Measurements from ENCODE around the gene MPND. TPM values are rescaled to one million over a fixed set of nuclear protein-coding genes. Genes with fewer than 3 reads are reported as not detected.

Gene MPND
- total RNA-seq, 1 experiment from 2014 or later: 7.2 TPM

- Mint-ChIP-seq H3K4me1 (ENCODE audit: insufficient read depth, unreplicated experiment) (peaks cover 70% of the 10 kb centered on the region), H3K9me3 (ENCODE audit: unreplicated experiment) (no peaks in the 10 kb centered on the region), H3K4me3 (ENCODE audit: unreplicated experiment) (peak overlapping the region; percentile 66), H3K27ac (ENCODE audit: low read depth, unreplicated experiment) (peak overlapping the region; percentile 72), H3K27me3 (ENCODE audit: insufficient read depth, unreplicated experiment) (no peaks in the 10 kb centered on the region), H3K36me3 (ENCODE audit: insufficient read depth, unreplicated experiment) (peaks cover 12% of the 10 kb centered on the region)
- no peak for TF ChIP-seq CTCF (IDR thresholded peaks at IDR 0.05; ENCODE audit: unreplicated experiment)
- DNase-seq (ENCODE audit: unreplicated experiment): peak; percentile 77
- intact Hi-C loops (cut with micrococcal nuclease): no loop called here
- POLR2A ChIA-PET: interaction anchor here (0.6 to 7.9 kb wide), 9 partner anchors 14 to 1993 kb away, joined by 3 to 93 read pairs (median 5); partner anchors contain the start of genes CHAF1A, EEF2, HDGFL2 and MPND
- CTCF ChIA-PET: interaction anchor here (0.6 to 3.6 kb wide), 5 partner anchors 9 to 109 kb away, joined by 3 to 16 read pairs (median 4); partner anchors contain the start of gene SH3GL1
- BruUV-seq (replicated peaks): no TSS peak
These were observed 33.8 kb downstream of the MPND start for GRCh38 chr19:4376991-4377781.

DNA sequence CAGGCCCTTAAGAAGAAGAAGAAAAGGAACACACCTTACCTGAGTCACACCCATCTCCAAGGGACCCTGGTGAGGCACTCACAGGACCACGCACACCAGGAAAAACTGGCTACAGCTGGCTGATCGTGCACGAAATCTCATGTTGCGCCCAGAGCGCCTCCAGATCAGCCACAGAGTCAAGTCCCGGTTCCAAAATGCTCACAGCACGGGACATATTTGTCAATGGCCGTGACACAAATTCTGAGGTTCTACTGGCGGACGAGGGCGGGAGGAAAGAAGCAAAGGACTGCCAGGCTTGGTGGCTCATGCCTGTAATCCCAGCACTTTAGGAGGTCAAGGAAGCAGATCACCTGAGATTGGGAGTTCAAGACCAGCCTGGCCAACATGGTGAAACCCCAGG lies 35.5 kb downstream of the MPND start:
- H3K4me3 Mint-ChIP-seq (ENCODE audit: unreplicated experiment): peak overlapping the region; percentile 64
- TF ChIP-seq CTCF (IDR thresholded peaks at IDR 0.05; ENCODE audit: unreplicated experiment): no peak
- H3K9me3 Mint-ChIP-seq (ENCODE audit: unreplicated experiment): no peaks in the 10 kb centered on the region
- H3K36me3 Mint-ChIP-seq (ENCODE audit: insufficient read depth, unreplicated experiment): peaks cover 15% of the 10 kb centered on the region
- no peak for DNase-seq (ENCODE audit: unreplicated experiment)
- no peaks in the 10 kb centered on the region for H3K27me3 Mint-ChIP-seq (ENCODE audit: insufficient read depth, unreplicated experiment)
- POLR2A ChIA-PET: interaction anchor here (0.9 to 7.9 kb wide), 6 partner anchors 8 to 36 kb away, joined by 3 to 93 read pairs (median 10); partner anchors contain the start of genes CHAF1A, MPND and SH3GL1
- peaks cover 67% of the 10 kb centered on the region for H3K4me1 Mint-ChIP-seq (ENCODE audit: insufficient read depth, unreplicated experiment)
- peak overlapping the region; percentile 22 for H3K27ac Mint-ChIP-seq (ENCODE audit: low read depth, unreplicated experiment)
- intact Hi-C loops (cut with micrococcal nuclease): no loop called here
- CTCF ChIA-PET: interaction anchor here (1.0 to 2.0 kb wide), 2 partner anchors 22 to 65 kb away, joined by 4 to 12 read pairs; partner anchors contain the start of genes CHAF1A and SH3GL1
- BruUV-seq (replicated peaks): no TSS peak

DNA sequence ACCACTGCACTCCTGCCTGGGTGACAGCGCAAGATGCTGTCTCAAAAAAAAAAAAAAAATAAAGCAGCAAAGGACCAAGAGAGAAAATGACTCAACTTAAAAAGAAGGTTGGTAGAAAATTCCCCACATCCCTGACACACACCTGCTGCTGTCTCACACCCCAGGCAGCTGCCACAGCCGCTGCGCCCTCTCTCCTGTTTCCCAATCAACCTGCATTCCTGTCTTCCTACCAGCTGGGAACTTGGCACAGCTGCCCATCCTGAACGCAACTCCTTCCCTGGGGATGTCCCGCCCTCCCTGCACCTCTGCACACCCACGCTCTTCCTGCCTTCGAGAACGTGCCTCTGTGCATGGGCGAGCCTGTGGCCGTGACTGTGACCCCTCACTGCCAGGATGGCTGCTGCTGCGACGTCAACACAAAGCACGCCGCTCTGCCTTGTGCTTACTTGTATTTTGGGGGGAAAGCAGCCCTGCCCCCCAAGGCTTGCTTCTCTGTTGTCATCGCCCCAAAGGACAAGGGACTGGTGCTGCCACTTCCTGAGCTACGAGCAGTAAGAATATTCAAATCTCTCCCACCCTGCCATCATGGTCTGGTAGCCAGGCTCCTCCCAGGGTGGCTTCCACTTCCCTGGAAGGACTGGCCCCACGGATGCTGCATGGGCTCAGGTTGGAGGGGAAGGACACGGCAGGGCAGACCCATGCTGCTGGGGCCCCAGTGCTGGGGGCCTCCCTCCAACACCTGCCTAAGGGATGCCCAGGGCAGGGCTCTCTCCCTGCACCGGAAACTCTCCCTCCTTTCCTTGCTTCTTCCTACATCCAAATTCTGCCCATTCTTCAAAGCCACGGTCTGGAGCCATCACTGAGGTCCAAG lies 36.3 kb downstream of the MPND start:
- DNase-seq (ENCODE audit: unreplicated experiment): peak; percentile 99
- H3K27ac Mint-ChIP-seq (ENCODE audit: low read depth, unreplicated experiment): peak overlapping the region; percentile 84

More for the DNA sequence above, 36.3 kb downstream of the MPND start:
- H3K36me3 Mint-ChIP-seq (ENCODE audit: insufficient read depth, unreplicated experiment): peaks cover 23% of the 10 kb centered on the region
- H3K27me3 Mint-ChIP-seq (ENCODE audit: insufficient read depth, unreplicated experiment): no peaks in the 10 kb centered on the region
- intact Hi-C loops (cut with micrococcal nuclease): no loop called here
- H3K9me3 Mint-ChIP-seq (ENCODE audit: unreplicated experiment): no peaks in the 10 kb centered on the region
- peak overlapping the region; percentile 64 for H3K4me3 Mint-ChIP-seq (ENCODE audit: unreplicated experiment)
- no TSS peak for BruUV-seq (replicated peaks)
- TF ChIP-seq CTCF (IDR thresholded peaks at IDR 0.05; ENCODE audit: unreplicated experiment): no peak
- peaks cover 59% of the 10 kb centered on the region for H3K4me1 Mint-ChIP-seq (ENCODE audit: insufficient read depth, unreplicated experiment)
- ChIA-PET POLR2A (interaction anchor here (0.5 to 7.9 kb wide), 9 partner anchors 9 to 1297 kb away, joined by 3 to 93 read pairs (median 6); partner anchors contain the start of genes CHAF1A, MPND and SH3GL1), CTCF (interaction anchor here (1.2 to 2.0 kb wide), 2 partner anchors 22 to 27 kb away, joined by 6 to 12 read pairs; partner anchors contain the start of genes CHAF1A and SH3GL1)
